ENCODE results near the gene BRINP1. TPM values are rescaled to one million over a fixed set of nuclear protein-coding genes. Genes with fewer than 3 reads are reported as not detected.

Gene BRINP1
- polyA plus RNA-seq, 1 experiment = not detected

DNA sequence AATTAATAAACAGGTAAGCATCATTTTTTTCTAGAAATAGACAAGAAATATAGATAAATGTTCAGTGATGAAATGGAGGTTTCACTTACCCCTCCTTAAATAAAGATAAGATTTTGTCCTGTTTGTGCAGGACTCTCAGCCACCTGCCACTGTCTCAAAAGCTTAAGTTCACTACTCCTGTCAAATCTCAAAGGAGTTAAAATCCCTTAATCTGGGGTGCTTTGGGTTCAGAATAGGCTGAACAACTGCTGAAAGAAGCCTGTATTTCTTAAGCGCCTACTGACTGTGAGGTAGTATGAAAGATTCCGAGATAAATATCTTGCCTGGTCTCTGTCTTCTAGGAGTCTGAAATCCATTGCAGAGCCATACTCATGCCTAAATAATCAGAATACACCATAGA is 3.7 kb upstream of the BRINP1 start:
- Histone ChIP-seq H3K27me3 (ENCODE audit: control insufficient read depth, insufficient read depth, low read length) (no peaks in the 10 kb centered on the region), H3K9me3 (ENCODE audit: control insufficient read depth, insufficient read depth, low read length) (peaks cover 23% of the 10 kb centered on the region), H3K4me3 (ENCODE audit: low read depth, low read length) (no peak overlapping the region), H3K27ac (ENCODE audit: low read depth, low read length) (no peak overlapping the region)
- ChIA-PET POLR2A (no interaction called here), CTCF (interaction anchor here (1.0 kb wide), 1 partner anchor 1105 kb away, joined by 3 read pairs; no protein-coding TSS in a partner anchor)
- TF ChIP-seq, protein P1, sequence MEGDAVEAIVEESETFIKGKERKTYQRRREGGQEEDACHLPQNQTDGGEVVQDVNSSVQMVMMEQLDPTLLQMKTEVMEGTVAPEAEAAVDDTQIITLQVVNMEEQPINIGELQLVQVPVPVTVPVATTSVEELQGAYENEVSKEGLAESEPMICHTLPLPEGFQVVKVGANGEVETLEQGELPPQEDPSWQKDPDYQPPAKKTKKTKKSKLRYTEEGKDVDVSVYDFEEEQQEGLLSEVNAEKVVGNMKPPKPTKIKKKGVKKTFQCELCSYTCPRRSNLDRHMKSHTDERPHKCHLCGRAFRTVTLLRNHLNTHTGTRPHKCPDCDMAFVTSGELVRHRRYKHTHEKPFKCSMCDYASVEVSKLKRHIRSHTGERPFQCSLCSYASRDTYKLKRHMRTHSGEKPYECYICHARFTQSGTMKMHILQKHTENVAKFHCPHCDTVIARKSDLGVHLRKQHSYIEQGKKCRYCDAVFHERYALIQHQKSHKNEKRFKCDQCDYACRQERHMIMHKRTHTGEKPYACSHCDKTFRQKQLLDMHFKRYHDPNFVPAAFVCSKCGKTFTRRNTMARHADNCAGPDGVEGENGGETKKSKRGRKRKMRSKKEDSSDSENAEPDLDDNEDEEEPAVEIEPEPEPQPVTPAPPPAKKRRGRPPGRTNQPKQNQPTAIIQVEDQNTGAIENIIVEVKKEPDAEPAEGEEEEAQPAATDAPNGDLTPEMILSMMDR (IDR thresholded peaks at IDR 0.05; ENCODE audit: low read depth, low read length) = no peak
- DNase-seq (ENCODE audit: low read depth, low spot score) = no peak

DNA sequence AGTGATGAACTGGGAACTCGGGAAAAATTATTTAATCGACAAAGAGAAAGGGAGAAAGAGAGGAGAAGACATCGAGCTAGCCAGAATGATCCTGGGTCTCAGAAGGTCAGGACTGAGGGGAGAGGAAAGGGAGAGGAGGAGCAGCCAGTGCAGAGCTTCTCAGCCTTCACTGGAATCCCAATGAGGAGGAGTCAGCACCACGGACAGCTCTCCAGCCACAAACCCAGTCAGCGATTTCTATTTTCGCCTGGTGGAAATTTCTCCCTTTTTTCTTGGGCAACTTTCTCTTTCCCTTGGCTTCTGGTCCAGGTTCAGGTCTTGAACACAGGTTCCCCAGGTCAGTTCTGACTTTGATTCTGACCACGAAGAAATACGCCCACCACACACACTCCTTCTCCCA is 1.6 kb upstream of the BRINP1 start:
- Histone ChIP-seq H3K27me3 (ENCODE audit: control insufficient read depth, insufficient read depth, low read length) (no peaks in the 10 kb centered on the region), H3K9me3 (ENCODE audit: control insufficient read depth, insufficient read depth, low read length) (peaks cover 31% of the 10 kb centered on the region), H3K27ac (ENCODE audit: low read depth, low read length) (no peak overlapping the region), H3K4me3 (ENCODE audit: low read depth, low read length) (no peak overlapping the region)
- ChIA-PET CTCF (no interaction called here), POLR2A (no interaction called here)
- DNase-seq (ENCODE audit: low read depth, low spot score) = no peak
- TF ChIP-seq, protein P1 (IDR thresholded peaks at IDR 0.05; ENCODE audit: low read depth, low read length) = no peak

DNA sequence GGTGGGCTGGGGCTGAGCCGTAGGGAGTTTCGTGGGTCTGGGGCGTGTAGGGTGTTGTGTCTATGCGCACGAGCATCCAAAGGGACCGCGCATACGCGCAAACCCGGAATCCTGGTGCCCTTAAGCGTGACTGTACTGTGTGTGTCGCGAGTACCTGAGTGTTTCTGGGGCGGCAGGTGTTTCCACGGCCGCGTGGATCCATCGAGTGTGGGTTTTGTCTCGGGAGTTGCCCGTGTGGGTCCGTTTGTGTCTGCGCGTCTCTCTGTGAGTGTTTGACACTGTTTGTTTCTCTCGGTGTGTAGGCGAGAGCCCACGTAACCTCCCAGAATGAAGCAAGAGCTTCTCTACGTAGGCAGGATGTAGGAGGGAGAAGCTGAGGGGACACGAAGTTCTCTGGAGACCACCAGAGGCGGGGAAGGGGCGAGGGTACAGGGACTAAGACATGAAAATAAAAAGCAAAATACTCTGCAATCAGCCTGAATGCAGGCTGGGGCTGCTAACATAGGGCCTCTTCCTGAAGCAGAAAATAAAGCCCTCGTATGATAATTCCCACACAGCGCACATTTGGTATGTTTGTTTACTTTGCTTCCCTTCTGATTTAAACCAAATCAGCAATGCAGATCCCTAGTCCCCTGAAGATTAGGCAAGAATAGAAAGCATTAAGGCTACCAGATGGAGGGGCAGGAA is 588 bp upstream of the BRINP1 start:
- Histone ChIP-seq H3K27ac (ENCODE audit: low read depth, low read length) (no peak overlapping the region), H3K27me3 (ENCODE audit: control insufficient read depth, insufficient read depth, low read length) (no peaks in the 10 kb centered on the region), H3K4me3 (ENCODE audit: low read depth, low read length) (no peak overlapping the region), H3K9me3 (ENCODE audit: control insufficient read depth, insufficient read depth, low read length) (peaks cover 28% of the 10 kb centered on the region)
- TF ChIP-seq, protein P1 (IDR thresholded peaks at IDR 0.05; ENCODE audit: low read depth, low read length) = no peak
- no peak for DNase-seq (ENCODE audit: low read depth, low spot score)
- ChIA-PET CTCF (no interaction called here), POLR2A (no interaction called here)

DNA sequence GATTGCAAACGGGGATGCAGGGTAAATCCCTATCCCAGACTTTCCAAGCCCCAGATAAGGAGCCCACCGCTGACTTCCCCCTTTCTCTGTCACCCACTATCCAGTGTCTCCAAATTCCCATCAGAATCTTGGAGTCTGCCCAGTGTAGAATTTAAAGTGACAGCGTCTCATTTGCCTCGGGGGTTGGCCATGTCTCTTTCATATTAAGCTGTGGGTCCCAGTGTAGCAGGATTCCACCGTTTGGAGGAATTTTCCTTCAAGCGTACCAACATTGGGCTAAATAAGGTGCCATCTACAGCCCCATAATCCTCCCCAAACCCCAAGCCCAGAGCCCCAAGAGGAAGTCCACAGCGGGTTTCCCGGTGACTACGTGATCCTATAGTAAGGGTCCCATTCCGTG is 1.1 kb downstream of the BRINP1 start:
- Histone ChIP-seq H3K27me3 (ENCODE audit: control insufficient read depth, insufficient read depth, low read length) (no peaks in the 10 kb centered on the region), H3K9me3 (ENCODE audit: control insufficient read depth, insufficient read depth, low read length) (peaks cover 25% of the 10 kb centered on the region), H3K4me3 (ENCODE audit: low read depth, low read length) (no peak overlapping the region), H3K27ac (ENCODE audit: low read depth, low read length) (no peak overlapping the region)
- TF ChIP-seq, protein P1 (IDR thresholded peaks at IDR 0.05; ENCODE audit: low read depth, low read length) = no peak
- ChIA-PET POLR2A (no interaction called here), CTCF (no interaction called here)
- no peak for DNase-seq (ENCODE audit: low read depth, low spot score)

DNA sequence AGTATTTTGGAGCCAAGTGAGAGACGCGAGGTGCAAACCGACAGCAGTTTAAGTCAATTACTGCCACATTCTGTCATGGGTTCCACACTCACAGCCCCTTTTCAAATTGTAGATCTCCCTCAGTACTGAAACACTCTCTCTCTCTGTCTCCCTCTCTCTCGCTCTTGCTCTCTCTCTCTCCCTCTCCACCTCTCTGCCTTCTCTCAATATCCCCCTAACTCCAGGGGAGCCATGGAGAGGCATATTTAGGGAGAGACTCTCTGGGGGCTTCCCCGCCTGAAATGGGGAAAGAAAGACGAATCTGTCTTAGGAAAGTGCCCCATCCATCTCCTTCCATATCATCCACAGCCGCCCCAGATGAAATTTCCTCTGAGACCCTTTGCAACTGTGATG is 1.6 kb downstream of the BRINP1 start:
- ChIA-PET POLR2A (no interaction called here), CTCF (no interaction called here)
- Histone ChIP-seq H3K4me3 (ENCODE audit: low read depth, low read length) (no peak overlapping the region), H3K9me3 (ENCODE audit: control insufficient read depth, insufficient read depth, low read length) (peaks cover 25% of the 10 kb centered on the region), H3K27me3 (ENCODE audit: control insufficient read depth, insufficient read depth, low read length) (no peaks in the 10 kb centered on the region), H3K27ac (ENCODE audit: low read depth, low read length) (no peak overlapping the region)
- TF ChIP-seq, protein P1 (IDR thresholded peaks at IDR 0.05; ENCODE audit: low read depth, low read length) = no peak
- DNase-seq (ENCODE audit: low read depth, low spot score) = no peak
